Chondrocyte (in vitro differentiated cells): Measurements from ENCODE around the gene PUSL1. TPM values are rescaled to one million over a fixed set of nuclear protein-coding genes. Genes with fewer than 3 reads are reported as not detected.

Experiments
- DNase-seq: peaks from one replicate; pipeline ENCODE4 v3.0.0; 2021; ENCODE audit warnings: mixed read lengths, low spot score
- H3K27ac Mint-ChIP-seq: one replicate; pipeline ENCODE4 v1.8.0; 2021; ENCODE audit warnings: mild to moderate bottlenecking, moderate library complexity, mixed read lengths; ENCODE audit not compliant: unreplicated experiment
- H3K27me3 Mint-ChIP-seq: 2 replicates; pipeline ENCODE4 v1.8.0; 2021; ENCODE audit warnings: low read depth, mixed read lengths
- H3K36me3 Mint-ChIP-seq: 2 replicates; pipeline ENCODE4 v1.8.0; 2021; ENCODE audit warnings: low read depth, mixed read lengths
- H3K4me1 Mint-ChIP-seq: 2 replicates; pipeline ENCODE4 v1.8.0; 2021; ENCODE audit warnings: low read depth, mild to moderate bottlenecking, mixed read lengths
- H3K4me3 Mint-ChIP-seq: one replicate; pipeline ENCODE4 v1.8.0; 2021; ENCODE audit warnings: mild to moderate bottlenecking, moderate library complexity, mixed read lengths; ENCODE audit not compliant: unreplicated experiment
- H3K9me3 Mint-ChIP-seq: 2 replicates; pipeline ENCODE4 v1.8.0; 2021; ENCODE audit warnings: low read depth, mixed read lengths
- CTCF ChIP-seq: fragments of 200-600 bp; sonication (generic); IDR thresholded peaks from 2 replicates; pipeline ENCODE4 v1.5.0; 2021; ENCODE audit warnings: antibody characterized with exemption, mild to moderate bottlenecking, moderate library complexity
- long read RNA-seq: library from polyadenylated mRNA; stranded (forward); transcript quantifications from one replicate; pipeline ENCODE4 v2.0.0, GENCODE V29; 2021
- total RNA-seq: library from RNA; stranded (reverse); gene quantifications from 3 replicates; pipeline ENCODE4 v1.2.1, GENCODE V29; 2021

The PUSL1 gene
- 21.6 to 22.3 TPM (median 22.1 TPM) in 3 replicates for total RNA-seq
- long read RNA-seq, transcript PUSL1-201 (8 exons, 1,287 nt) = major isoform, 17 of 48 reads
- long read RNA-seq, partial matches to known transcripts = 15 of 48 reads
- long read RNA-seq, other reads (novel, unspliced or antisense) = 16 of 48 reads

DNA sequence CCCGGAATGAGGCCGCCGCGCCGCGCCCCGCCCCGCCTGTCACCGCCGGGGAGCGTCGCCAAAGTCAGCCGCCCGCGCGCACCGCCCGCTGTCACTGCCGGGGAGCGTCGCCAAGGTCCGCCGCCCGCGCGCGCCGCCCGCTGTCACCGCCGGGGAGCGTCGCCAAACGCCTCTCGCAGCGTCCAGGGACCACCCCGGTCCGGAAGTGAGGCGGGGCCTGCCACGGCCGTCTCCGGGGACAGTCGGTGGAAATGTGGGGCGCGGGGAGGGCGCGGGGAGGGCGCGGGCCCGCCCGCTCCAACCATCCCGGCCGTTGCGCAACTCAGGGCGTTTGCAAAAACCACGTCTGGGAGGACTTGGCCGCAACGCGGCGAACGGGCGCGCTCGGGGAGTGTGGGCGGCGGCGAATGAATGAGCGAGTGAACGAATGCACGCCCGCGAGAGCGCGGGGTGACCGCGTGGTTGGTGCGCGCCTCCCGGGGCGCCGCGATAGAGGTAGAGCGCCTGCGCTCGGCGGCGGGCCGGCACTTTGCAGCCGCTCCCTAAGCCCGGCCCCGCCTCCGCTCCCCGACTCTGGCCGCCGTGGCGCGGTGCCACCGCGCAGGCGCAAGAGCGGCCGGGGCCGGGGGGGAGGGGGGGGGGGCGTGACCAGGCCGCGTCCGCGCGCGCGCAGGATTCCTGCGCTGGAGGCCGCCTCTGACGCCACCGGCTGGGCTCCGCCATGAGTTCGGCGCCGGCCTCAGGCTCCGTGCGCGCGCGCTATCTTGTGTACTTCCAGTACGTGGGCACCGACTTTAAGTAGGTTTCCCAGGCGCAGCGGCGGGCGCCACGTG is at the start of gene PUSL1, which contains the start of gene ACAP3:
Gene PUSL1 (plus strand): TSS at position 675 of the 833 bp plus-strand sequence. CDS start 47 bp downstream, at position 722.
Gene ACAP3 (minus strand): TSS at position 8 of the 833 bp plus-strand sequence. CDS start 115 bp downstream, outside the sequence.
- Mint-ChIP-seq H3K4me1 (peaks cover 30% of the 10 kb centered on the region), H3K27ac (peak within 1 kb of the TSS; percentile 83), H3K27me3 (no peaks in the 10 kb centered on the region), H3K36me3 (peaks cover 1% of the 10 kb centered on the region), H3K9me3 (no peaks in the 10 kb centered on the region), H3K4me3 (peak within 1 kb of the TSS; percentile 82)
- no peak for DNase-seq
- TF ChIP-seq CTCF = peak; percentile 36

- Mint-ChIP-seq H3K27ac (no peak overlapping the region), H3K4me1 (peaks cover 7% of the 10 kb centered on the region), H3K27me3 (no peaks in the 10 kb centered on the region), H3K36me3 (peaks cover 27% of the 10 kb centered on the region), H3K4me3 (no peak overlapping the region), H3K9me3 (no peaks in the 10 kb centered on the region)
- no peak for DNase-seq
- TF ChIP-seq CTCF = no peak
Observed at GRCh38 chr1:1259119-1259488, 49.3 kb upstream of the PUSL1 start.

DNA sequence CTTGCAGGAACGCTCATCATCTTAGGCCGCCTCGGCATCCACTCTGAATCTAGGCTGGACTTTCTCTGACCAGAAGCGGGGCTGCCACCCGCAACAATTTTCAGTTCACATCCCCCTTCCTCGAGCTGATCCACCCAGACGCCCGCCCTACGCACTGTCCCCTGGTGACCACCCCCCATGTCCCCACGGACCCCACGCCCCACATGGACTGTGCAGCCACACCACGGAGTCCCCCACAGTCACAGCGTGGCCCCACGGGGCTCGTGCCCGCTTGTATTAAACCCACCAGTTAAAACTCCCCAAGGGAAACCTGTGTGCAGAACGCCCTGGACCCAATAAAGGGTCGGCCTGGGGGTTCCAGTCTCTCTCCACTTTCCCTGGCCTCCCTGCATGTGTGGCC is 48.9 kb upstream of the PUSL1 start:
- no peak for DNase-seq
- Mint-ChIP-seq H3K27ac (no peak overlapping the region), H3K9me3 (no peaks in the 10 kb centered on the region), H3K4me1 (peaks cover 11% of the 10 kb centered on the region), H3K36me3 (peaks cover 27% of the 10 kb centered on the region), H3K4me3 (no peak overlapping the region), H3K27me3 (no peaks in the 10 kb centered on the region)
- TF ChIP-seq CTCF = no peak

DNA sequence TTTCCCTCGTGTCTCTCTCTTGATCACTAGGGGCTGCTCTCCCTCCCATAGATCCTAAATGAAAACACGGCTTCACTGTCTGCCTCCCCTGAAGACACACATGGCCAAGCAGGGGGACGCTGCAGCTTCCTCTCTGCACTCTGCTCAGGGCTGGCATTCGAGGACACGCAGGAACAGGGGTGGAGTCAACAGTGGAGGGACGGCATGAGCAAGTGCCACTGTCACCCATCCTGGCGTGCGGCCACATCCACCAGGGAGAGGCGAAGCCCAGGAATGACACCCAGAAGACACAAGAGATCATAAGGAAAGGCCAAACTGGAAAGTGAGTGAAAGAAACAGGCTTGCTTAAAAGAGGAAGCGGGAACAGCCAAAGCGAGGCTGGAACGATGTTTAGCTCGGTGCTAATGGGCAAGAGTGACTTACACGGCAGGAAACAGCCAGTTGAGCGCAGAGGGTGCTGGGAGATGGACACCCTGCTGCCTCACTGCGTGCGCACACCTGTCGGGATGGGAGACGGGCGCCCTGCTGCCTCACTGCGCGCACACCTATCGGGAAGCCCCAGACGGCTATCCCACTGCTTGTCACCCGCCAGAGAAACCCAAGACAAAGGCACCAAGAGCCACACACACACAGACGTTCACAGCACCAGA is 48.3 kb upstream of the PUSL1 start:
- TF ChIP-seq CTCF = no peak
- Mint-ChIP-seq H3K27ac (no peak overlapping the region), H3K9me3 (no peaks in the 10 kb centered on the region), H3K27me3 (no peaks in the 10 kb centered on the region), H3K4me3 (no peak overlapping the region), H3K36me3 (peaks cover 27% of the 10 kb centered on the region), H3K4me1 (peaks cover 17% of the 10 kb centered on the region)
- no peak for DNase-seq

DNA sequence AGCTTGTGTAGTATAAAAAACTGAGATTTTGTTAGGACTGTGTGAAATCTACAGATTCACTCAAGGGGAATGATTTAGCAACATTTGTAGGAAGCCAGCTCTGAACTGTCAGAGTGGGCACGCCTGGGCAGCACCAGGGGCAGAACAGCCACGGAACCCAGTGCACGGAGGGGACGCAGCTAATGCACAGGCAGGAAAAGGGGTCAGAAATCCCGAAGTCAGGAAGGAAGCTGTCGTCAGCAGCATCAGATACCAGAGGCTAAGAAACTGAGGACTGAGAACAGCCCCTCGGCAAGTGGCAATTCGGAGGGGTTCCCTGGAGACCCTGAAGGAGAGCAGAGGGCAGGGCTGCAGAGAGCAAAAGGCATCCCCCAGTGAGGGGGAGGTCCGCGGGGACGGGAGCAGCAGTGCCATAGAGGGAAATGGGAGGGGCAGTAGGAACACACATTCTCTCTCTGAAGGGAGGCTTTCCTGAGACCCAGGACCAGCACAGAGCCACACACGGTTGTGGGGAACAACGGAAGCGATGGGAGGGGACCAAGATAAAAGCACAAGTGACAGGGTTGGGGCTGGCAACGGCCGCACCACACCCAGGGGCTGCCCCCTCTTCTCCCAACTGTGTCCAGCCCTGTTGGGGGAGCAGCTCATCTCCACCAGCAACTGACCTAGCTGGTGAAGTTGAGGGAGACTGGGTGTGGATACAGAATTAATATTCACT is 47.4 kb upstream of the PUSL1 start:
- Mint-ChIP-seq H3K4me3 (no peak overlapping the region), H3K36me3 (peaks cover 29% of the 10 kb centered on the region), H3K4me1 (peaks cover 26% of the 10 kb centered on the region), H3K9me3 (no peaks in the 10 kb centered on the region), H3K27me3 (no peaks in the 10 kb centered on the region), H3K27ac (no peak overlapping the region)
- no peak for TF ChIP-seq CTCF
- no peak for DNase-seq
